K562 (cell line): ENCODE results near the gene KIF26B. TPM values are rescaled to one million over a fixed set of nuclear protein-coding genes. Genes with fewer than 3 reads are reported as not detected.
A peak's percentile ranks its signal among the peaks of the same experiment; 100 is the strongest.

ENCODE experiments used
- ATAC-seq: fragments of 200-7000 bp; cut with Tn5 transposase; 3 replicates; pipeline ENCODE4 v1.9.1; 2020; ENCODE audit warnings: moderate library complexity
- BruUV-seq: library from RNA; stranded (reverse); fragments of 400-500 nt; replicated peaks from 2 replicates; lab custom pipeline; 2021; lab: Mats Ljungman, UMichigan
- CTCF ChIA-PET: fragments of 300-600 bp; formaldehyde crosslinking; extraction: SDS; loops from one replicate; lab custom pipeline; 2021; ENCODE audit warnings: low intra/inter-chr PET ratio; lab: Yijun Ruan, JAX
- POLR2A ChIA-PET: fragments of 300-600, 350-650 bp; sonication (Branson Sonifier 250); formaldehyde crosslinking; extraction: SDS; loops from one replicate; lab custom pipeline; 2021; ENCODE audit warnings: antibody characterized with exemption, inconsistent platforms; lab: Yijun Ruan, JAX
- DNase-seq, 4 experiments: peaks; one replicate each; pipeline versions ENCODE4 v3.0.0 to v3.0.0-alpha.2; 2011 to 2018; ENCODE audit warnings: low spot score in 3 of 4, mixed read lengths in 3 of 4; ENCODE audit errors: extremely low read depth in 1 of 4
- FAIRE-seq: peaks from 2 replicates; lab custom pipeline; 2011; peaks lifted over from hg19 to GRCh38; lab: Jason Lieb, UNC
- H2AFZ ChIP-seq: 2 replicates; pipeline ENCODE4 v1.6.0; 2011; ENCODE audit warnings: low read depth, low read length, control low read depth, inconsistent platforms
- H3K27ac ChIP-seq: fragments of 200-600 bp; 3 replicates; pipeline ENCODE4 v1.8.0; 2011; ENCODE audit warnings: low read depth, mild to moderate bottlenecking, control low read depth, inconsistent platforms, low read length, moderate library complexity, mixed read lengths; ENCODE audit errors: extremely low read depth
- H3K27me3 ChIP-seq, 2 experiments: fragments of 300-600 bp in 1 of 2; 2 replicates in 1 of 2; 3 replicates in 1 of 2; pipeline versions ENCODE4 v1.6.0 to v1.8.0; 2011; ENCODE audit warnings: inconsistent platforms in 2 of 2, low read length in 2 of 2, mild to moderate bottlenecking in 1 of 2, mixed read lengths in 1 of 2, moderate library complexity in 1 of 2; ENCODE audit not compliant: control insufficient read depth in 2 of 2, insufficient read depth in 2 of 2
- H3K36me3 ChIP-seq: fragments of 300-600 bp; 3 replicates; pipeline ENCODE4 v1.8.0; 2011; ENCODE audit warnings: mild to moderate bottlenecking, low read length, inconsistent platforms; ENCODE audit not compliant: control insufficient read depth, insufficient read depth
- H3K4me1 ChIP-seq, 2 experiments: fragments of 200-600 bp in 1 of 2; replicated peaks in 1 of 2; 2 replicates in 1 of 2; 3 replicates in 1 of 2; pipeline versions ENCODE4 v1.5.1 to v1.8.0; 2011; ENCODE audit warnings: inconsistent platforms in 2 of 2, low read length in 2 of 2, mild to moderate bottlenecking in 1 of 2, mixed read lengths in 1 of 2, moderate library complexity in 1 of 2; ENCODE audit not compliant: control insufficient read depth in 2 of 2, insufficient read depth in 2 of 2
- H3K4me2 ChIP-seq: 2 replicates; pipeline ENCODE4 v1.6.1; 2011; ENCODE audit warnings: low read length, control low read depth, inconsistent platforms, mixed read lengths; ENCODE audit not compliant: insufficient read depth
- H3K4me3 ChIP-seq: fragments of 200-600 bp; sonication (generic), shearing (Covaris generic); 2 replicates; pipeline ENCODE4 v1.5.1; 2016; ENCODE audit warnings: control low read depth, inconsistent platforms
- H3K79me2 ChIP-seq: fragments of 200-600 bp; 3 replicates; pipeline ENCODE4 v1.8.0; 2011; ENCODE audit warnings: low read length, inconsistent platforms; ENCODE audit not compliant: control insufficient read depth, insufficient read depth
- H3K9ac ChIP-seq, 2 experiments: 2 replicates each; pipeline versions ENCODE4 v1.6.0 to v1.6.1; 2011; ENCODE audit warnings: low read depth in 2 of 2, low read length in 2 of 2, control low read depth in 1 of 2, inconsistent platforms in 1 of 2, mild to moderate bottlenecking in 1 of 2, mixed read lengths in 1 of 2; ENCODE audit not compliant: insufficient read depth in 1 of 2
- H3K9me1 ChIP-seq: one replicate; pipeline ENCODE4 v1.6.0; 2011; ENCODE audit warnings: inconsistent platforms, mild to moderate bottlenecking, low read length, moderate library complexity; ENCODE audit not compliant: control insufficient read depth, insufficient read depth
- H3K9me3 ChIP-seq: replicated peaks from 2 replicates; pipeline ENCODE4 v1.5.1; 2011; ENCODE audit warnings: low read depth, low read length, inconsistent platforms; ENCODE audit not compliant: control insufficient read depth, insufficient read depth
- H4K20me1 ChIP-seq: replicated peaks from 2 replicates; pipeline ENCODE4 v1.6.1; 2011; ENCODE audit warnings: low read length, inconsistent platforms, mixed read lengths; ENCODE audit not compliant: control insufficient read depth, insufficient read depth
- CC2D1A ChIP-seq: fragments of 450-650 bp; IDR thresholded peaks from 2 replicates; pipeline ENCODE4 v1.6.1; 2017; ENCODE audit warnings: mild to moderate bottlenecking
- CREB5 ChIP-seq: fragments of 250-450 bp; sonication (Bioruptor Pico); IDR thresholded peaks from 2 replicates; pipeline ENCODE4 v1.5.0; 2020; ENCODE audit warnings: mild to moderate bottlenecking
- GTF2F1 ChIP-seq: IDR thresholded peaks from 2 replicates; pipeline ENCODE4 v1.6.1; 2011; ENCODE audit warnings: low read depth, low read length, improper control_type of control experiment
- KHSRP ChIP-seq: fragments of 450-650 bp; IDR thresholded peaks from 2 replicates; pipeline ENCODE4 v1.6.1; 2017
- NR4A1 ChIP-seq, 2 experiments: fragments of 250-450 bp in 1 of 2; fragments of 450-650 bp in 1 of 2; sonication (Bioruptor Pico) in 1 of 2; IDR thresholded peaks; 2 replicates each; pipeline versions ENCODE4 v1.4.0 to v1.6.1; 2016 to 2020; ENCODE audit warnings: mild to moderate bottlenecking in 2 of 2, missing compliant biosample characterization in 1 of 2, missing genetic modification characterization in 1 of 2, moderate library complexity in 1 of 2
- NRF1 ChIP-seq, 2 experiments: fragments of 450-650 bp; IDR thresholded peaks in 1 of 2; conservative IDR thresholded peaks in 1 of 2; 2 replicates each; pipeline ENCODE4 v1.6.1; 2014; ENCODE audit warnings: mild to moderate bottlenecking in 2 of 2
- RAD21 ChIP-seq, 2 experiments: fragments of 250-450 bp in 1 of 2; fragments of 450-650 bp in 1 of 2; sonication (Bioruptor Pico) in 1 of 2; formaldehyde crosslinking in 1 of 2; IDR thresholded peaks in 1 of 2; conservative IDR thresholded peaks in 1 of 2; 2 replicates each; pipeline versions ENCODE4 v1.4.0 to v1.8.0; 2020 to 2022; ENCODE audit warnings: mild to moderate bottlenecking in 2 of 2, moderate library complexity in 1 of 2
- RBM14 ChIP-seq: fragments of 200-400 bp; formaldehyde crosslinking; IDR thresholded peaks from 2 replicates; pipeline ENCODE4 v1.6.1; 2018; ENCODE audit warnings: low read depth, mild to moderate bottlenecking, low read length, moderate library complexity, borderline replicate concordance; ENCODE audit not compliant: insufficient read depth
- SETDB1 ChIP-seq: IDR thresholded peaks from one replicate; pipeline ENCODE4 v1.6.1; 2012; ENCODE audit warnings: low read length, control low read depth, inconsistent platforms
- TAF15 ChIP-seq: fragments of 200-400 bp; formaldehyde crosslinking; IDR thresholded peaks from 2 replicates; pipeline ENCODE4 v1.6.1; 2017; ENCODE audit warnings: mild to moderate bottlenecking, low read depth, low read length, moderate library complexity
- TRIM28 ChIP-seq: fragments of 450-650 bp; IDR thresholded peaks from 2 replicates; pipeline ENCODE4 v1.6.1; 2017
- ZNF232 ChIP-seq: sonication (generic); formaldehyde crosslinking; IDR thresholded peaks from 2 replicates; pipeline ENCODE4 v1.8.0; 2022; ENCODE audit warnings: mild to moderate bottlenecking, missing genetic modification reagents
- ZNF655 ChIP-seq: fragments of 250-450 bp; sonication (Bioruptor Pico); IDR thresholded peaks from 2 replicates; pipeline ENCODE4 v1.5.0; 2021
- ZNF830 ChIP-seq: fragments of 250-450 bp; sonication (Bioruptor Pico); IDR thresholded peaks from 2 replicates; pipeline ENCODE4 v1.5.0; 2021; ENCODE audit warnings: mild to moderate bottlenecking
- WGBS: fragments of 100-300 bp; shearing (Covaris generic); methylation state at CpG from one replicate; pipeline ENCODE4 v1.1.6; 2016; ENCODE audit warnings: low coverage, mixed read lengths; ENCODE audit not compliant: insufficient coverage; ENCODE audit errors: missing lambda C conversion rate; 5-methylcytosine and 5-hydroxymethylcytosine counted together
- in situ Hi-C: fragments of 300-500 bp; cut with MboI; formaldehyde crosslinking; loops from 4 replicates; pipeline ENCODE4 v1.15.0; 2018; ENCODE audit warnings: inconsistent platforms, mixed read lengths
- intact Hi-C: fragments of 100-400 bp; cut with micrococcal nuclease; formaldehyde crosslinking; loops from 2 replicates; pipeline ENCODE4 v1.14.2; 2022
- polyA plus RNA-seq, 8 experiments: library from polyadenylated mRNA; depleted of rRNA in 4 of 8; stranded (reverse) in 5 of 8; unstranded in 3 of 8; fragments of >200 nt; fragmentation: Nextera tagmentation in 2 of 8; fragmentation: Illumina TruSeq in 1 of 8; extraction: Ambion mirVana in 2 of 8; extraction: Trizol in 1 of 8; gene quantifications; 2 replicates each; pipeline versions ENCODE4 v1.2.1 to v1.2.3, GENCODE V29; 2011 to 2014; ENCODE audit warnings: inconsistent platforms in 1 of 8, missing spikeins in 1 of 8
- total RNA-seq, 7 experiments: library from RNA; depleted of rRNA in 6 of 7; stranded (reverse); fragments of >200 nt in 6 of 7; fragmentation: Illumina TruSeq in 2 of 7; extraction: Trizol in 2 of 7; gene quantifications; 2 replicates each; pipeline versions ENCODE4 v1.2.1 to v1.2.3, GENCODE V29; 2011 to 2021; ENCODE audit warnings: low replicate concordance in 1 of 7

KIF26B gene
- total and polyA plus RNA-seq, 9 of the 15 experiments (the other 6 are each of a cell fraction or from before 2014, with no cell fraction given) = 0.02 to 0.08 (median 0.03) TPM; not detected in 6

GRCh38 chr1:245131026-245131393 lies 23.8 kb upstream of the KIF26B start:
- Histone ChIP-seq H3K4me2 (no peak overlapping the region), H3K79me2 (no peaks in the 10 kb centered on the region), H3K4me3 (no peak overlapping the region), H3K27ac (no peak overlapping the region), H3K9me3 (no peaks in the 10 kb centered on the region), H3K9me1 (no peaks in the 10 kb centered on the region), H4K20me1 (no peaks in the 10 kb centered on the region; the same call in 1 of the 2 replicates), H2AFZ (no peak overlapping the region), H3K9ac (no peak overlapping the region), H3K4me1 (no peaks in the 10 kb centered on the region), H3K36me3 (no peaks in the 10 kb centered on the region), H3K27me3 (peaks cover 39 to 65% of the 10 kb centered on the region in 2 experiments)
- ChIA-PET POLR2A (no interaction called here), CTCF (no interaction called here)
- ATAC-seq = peak; percentile 39; the same call in 2 of the 3 replicates
- BruUV-seq = no TSS peak
- FAIRE-seq = peak; percentile 81
- in situ Hi-C loops = no loop called here
- intact Hi-C loops = no loop called here
- 2% methylated on average over 9 of the region's 9 CpGs for WGBS
- DNase-seq = no peak
- TF ChIP-seq NR4A1 (CRISPR knock-in tag; IDR thresholded peaks at IDR 0.05) (no peak), NR4A1 (tag; IDR thresholded peaks at IDR 0.05) (no peak), SETDB1 (no peak), ZNF232 (CRISPR knock-in tag) (no peak), NRF1 (conservative IDR thresholded peaks at IDR 0.05 in 1 of 2, IDR thresholded peaks at IDR 0.05 in 1 of 2) (no peak), GTF2F1 (no peak), CREB5 (CRISPR knock-in tag) (no peak), RBM14 (no peak), TRIM28 (no peak), KHSRP (no peak), ZNF655 (CRISPR knock-in tag) (no peak), CC2D1A (no peak), RAD21 (CRISPR knock-in tag; conservative IDR thresholded peaks at IDR 0.05 in 1 of 2, IDR thresholded peaks at IDR 0.05 in 1 of 2) (no peak), TAF15 (no peak), ZNF830 (CRISPR knock-in tag) (no peak)
